NCI-H187 (cell line): ENCODE results near the gene TBRG1.

Experiments used
- DNase-seq, 2 experiments: peaks; one replicate each; lab custom pipeline; 2025; lab: John Stamatoyannopoulos, UW

The TBRG1 gene

GRCh38 chr11:124612567-124613246 lies 10.0 kb upstream of the TBRG1 start:
- DNase-seq = no peak

- DNase-seq = no peak
Measured at GRCh38 chr11:124618863-124619262, 3.8 kb upstream of the TBRG1 start.

- DNase-seq = no peak
Measured at GRCh38 chr11:124623861-124624525, 1.3 kb downstream of the TBRG1 start.

- DNase-seq = no peak
Measured at GRCh38 chr11:124625504-124626168, 3.0 kb downstream of the TBRG1 start.

- no peak for DNase-seq
Measured at GRCh38 chr11:124627546-124627945, 4.9 kb downstream of the TBRG1 start.

- DNase-seq = no peak
Measured at GRCh38 chr11:124629961-124630360, 7.3 kb downstream of the TBRG1 start.

- DNase-seq = no peak
Measured at GRCh38 chr11:124633355-124633754, 10.7 kb downstream of the TBRG1 start.

- no peak for DNase-seq
Measured at GRCh38 chr11:124635932-124636331, 13.3 kb downstream of the TBRG1 start.

- no peak for DNase-seq
Measured at GRCh38 chr11:124638500-124638899, 15.8 kb downstream of the TBRG1 start.

- no peak for DNase-seq
Measured at GRCh38 chr11:124639186-124639585, 16.5 kb downstream of the TBRG1 start.

- no peak for DNase-seq
Measured at GRCh38 chr11:124640666-124641065, 18.0 kb downstream of the TBRG1 start.

GRCh38 chr11:124642628-124643027 lies 20.0 kb downstream of the TBRG1 start:
- DNase-seq = no peak

GRCh38 chr11:124643042-124643604 lies 20.5 kb downstream of the TBRG1 start:
- no peak for DNase-seq

- no peak for DNase-seq
Measured at GRCh38 chr11:124643605-124644425, 21.2 kb downstream of the TBRG1 start.

- DNase-seq = no peak
Measured at GRCh38 chr11:124644426-124645280, 22.0 kb downstream of the TBRG1 start.

GRCh38 chr11:124646148-124646547 lies 23.5 kb downstream of the TBRG1 start:
- no peak for DNase-seq

- DNase-seq = no peak
Measured at GRCh38 chr11:124648610-124649009, 25.9 kb downstream of the TBRG1 start.

- DNase-seq = peak in 1 of 2 experiments; percentile 10
Measured at GRCh38 chr11:124656774-124657630, 34.3 kb downstream of the TBRG1 start.

GRCh38 chr11:124657904-124658303 lies 35.2 kb downstream of the TBRG1 start:
- DNase-seq = no peak

- DNase-seq = no peak
Measured at GRCh38 chr11:124658501-124658900, 35.8 kb downstream of the TBRG1 start.
